Effector CD4-positive, alpha-beta T cell (primary cell): ENCODE results near the gene CLEC20A.

Experiments used
- DNase-seq: peaks from one replicate; pipeline ENCODE4 v3.0.0-alpha.2; 2020

CLEC20A gene

DNA sequence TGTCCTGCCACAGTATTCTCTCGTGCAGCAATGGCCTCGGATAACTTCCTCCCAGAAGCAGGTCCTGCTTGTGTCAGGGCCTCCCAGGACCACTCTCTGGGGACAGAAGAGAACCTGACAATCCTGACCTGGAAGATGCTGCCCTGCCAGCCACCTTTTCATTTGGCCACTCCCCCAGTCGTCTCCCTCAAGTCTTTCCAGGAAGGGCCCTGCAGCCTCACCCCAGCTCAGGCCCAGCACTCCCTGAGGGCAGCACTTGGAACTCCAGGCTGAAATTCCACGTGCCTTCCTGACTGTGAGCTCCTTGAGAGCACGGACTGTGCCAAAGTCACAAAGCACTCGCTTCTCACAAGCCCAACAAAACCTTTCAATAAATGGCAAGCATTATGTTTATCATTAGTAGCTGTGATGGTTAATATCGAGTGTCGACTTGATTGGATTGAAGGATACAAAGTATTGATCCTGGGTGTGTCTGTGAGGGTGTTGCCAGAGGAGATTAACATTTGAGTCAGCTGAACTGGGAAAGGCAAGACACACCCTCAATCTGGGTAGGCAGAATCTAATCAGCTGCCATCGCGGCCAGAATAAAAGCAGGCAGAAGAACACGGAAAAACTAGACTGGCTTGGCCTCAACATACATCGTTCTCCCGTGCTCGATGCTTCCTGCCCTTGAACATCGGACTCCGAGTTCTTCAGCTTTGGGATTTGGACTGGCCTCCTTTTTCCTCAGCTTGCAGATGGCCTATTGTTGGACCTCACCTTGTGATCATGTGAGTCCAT, 2.3 kb upstream of the CLEC20A start:
- no peak for DNase-seq

DNA sequence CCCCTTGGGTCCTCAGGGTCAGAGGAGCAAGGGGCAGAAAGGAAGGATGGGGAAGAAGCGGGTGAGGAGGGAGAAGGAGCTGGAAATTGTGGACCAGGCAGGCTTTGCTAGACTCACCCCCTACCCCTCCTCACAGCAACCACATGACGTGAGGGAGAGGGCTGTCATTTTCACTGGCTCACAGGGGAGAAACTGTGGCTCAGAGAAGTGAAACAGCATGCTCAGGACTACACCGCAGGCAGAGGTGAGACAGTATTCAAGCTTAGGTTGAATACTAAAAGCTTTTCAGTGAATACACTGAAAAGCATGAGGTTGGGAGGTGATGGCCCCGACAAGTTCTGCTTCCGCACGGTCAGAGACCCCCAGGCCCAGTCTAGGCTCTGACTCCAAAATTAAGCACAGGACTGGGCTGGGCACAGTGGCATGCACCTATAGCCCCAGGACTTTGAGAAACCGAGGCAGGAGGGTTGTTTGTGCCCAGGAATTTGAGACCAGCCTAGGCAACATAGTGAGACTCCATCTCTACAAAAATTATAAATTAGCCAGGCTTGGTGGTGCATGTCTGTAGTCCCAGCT, 1.2 kb upstream of the CLEC20A start:
- no peak for DNase-seq

DNA sequence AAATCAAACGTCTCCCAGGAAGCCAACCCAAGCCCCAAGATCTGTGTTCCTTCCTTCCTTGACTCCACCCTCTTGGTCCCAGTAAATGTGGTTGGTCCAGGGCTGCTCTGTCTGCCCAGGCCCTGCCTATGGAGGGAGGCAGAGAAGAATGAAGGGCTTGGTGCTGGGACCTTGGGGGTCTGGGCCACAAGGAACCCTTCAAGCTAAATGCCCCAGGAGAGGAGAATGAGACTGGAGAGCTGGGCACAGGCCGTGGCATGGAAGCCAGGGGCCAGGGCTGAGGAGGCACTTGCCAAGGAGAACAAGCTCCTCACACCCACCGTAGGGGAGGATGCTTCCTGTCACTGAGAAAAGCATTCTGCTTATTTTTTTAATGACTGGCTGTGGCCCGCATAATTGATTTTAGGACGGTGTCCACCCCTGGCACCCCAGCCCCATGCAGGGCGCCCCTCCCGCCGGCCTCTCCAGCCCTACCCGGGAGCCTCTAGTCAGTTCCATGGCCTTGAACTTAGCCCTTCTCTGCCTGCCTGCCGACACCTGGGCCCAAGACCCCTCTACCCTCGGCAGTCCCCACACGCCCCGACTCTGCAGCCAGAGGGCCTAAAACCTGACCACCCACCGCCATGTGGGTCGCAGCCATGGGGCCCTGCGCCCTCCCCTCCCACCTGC, 889 bp downstream of the CLEC20A start:
- DNase-seq, result no peak

DNA sequence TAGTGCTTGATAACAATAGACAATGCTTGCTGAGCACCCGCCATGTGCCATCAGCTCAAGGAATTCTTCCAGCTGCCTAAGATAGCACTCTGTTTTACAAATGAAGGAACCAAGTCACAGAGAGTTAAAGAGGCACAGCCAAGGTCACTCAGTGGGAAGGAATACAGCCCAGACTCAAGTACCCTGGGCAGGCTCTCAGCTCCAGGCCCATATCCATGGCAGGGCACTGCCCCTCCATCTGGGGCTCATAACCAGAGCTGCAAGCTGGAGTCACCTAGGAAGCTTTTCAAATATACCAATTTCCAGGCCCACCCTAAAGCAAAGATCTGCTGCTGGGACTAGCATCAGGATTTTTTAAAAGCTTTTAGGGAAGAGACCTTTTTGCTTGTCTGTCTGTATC, 1.6 kb downstream of the CLEC20A start:
- no peak for DNase-seq

DNA sequence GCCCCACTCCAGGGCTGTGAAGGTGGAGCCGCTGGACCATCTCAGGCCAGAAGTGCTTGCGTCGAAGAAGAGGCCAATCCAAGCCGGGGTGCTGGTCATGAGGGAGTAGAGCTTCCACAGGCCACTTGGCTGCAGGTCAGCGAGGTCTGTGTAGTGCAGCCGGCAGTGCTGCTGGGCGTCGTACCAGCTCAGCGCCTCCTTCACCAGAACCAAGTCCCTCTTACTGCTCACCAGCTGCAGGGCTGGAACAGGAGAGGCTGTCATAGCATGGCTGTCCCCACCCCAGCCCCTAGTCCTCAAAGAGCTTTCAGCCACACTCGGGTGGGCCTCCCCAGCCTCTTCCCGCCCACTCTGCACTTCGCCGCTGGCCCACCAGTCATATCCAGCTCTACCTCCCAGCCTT, 2.2 kb downstream of the CLEC20A start:
- no peak for DNase-seq

DNA sequence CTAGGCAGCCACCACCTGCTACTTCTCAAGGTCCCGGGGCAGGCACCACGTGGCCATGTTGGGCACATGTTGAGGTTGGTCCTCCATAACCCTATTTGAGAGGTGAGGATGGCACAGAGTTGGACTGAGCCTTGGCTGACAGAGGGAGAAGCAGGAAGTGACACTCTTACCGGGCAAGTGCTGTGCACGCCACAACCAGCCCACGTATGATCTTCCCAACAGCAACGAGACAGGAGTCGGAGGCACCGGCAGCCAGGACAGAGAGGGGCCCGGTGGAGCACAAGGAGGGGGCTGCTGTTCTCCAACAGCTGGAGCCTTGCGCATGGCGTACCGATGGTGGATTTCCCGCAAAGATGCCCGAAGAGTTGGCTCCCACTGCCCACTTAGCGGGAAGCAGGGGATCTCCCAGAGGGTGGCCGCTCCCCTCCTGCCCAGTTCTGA, 3.4 kb downstream of the CLEC20A start:
- no peak for DNase-seq

DNA sequence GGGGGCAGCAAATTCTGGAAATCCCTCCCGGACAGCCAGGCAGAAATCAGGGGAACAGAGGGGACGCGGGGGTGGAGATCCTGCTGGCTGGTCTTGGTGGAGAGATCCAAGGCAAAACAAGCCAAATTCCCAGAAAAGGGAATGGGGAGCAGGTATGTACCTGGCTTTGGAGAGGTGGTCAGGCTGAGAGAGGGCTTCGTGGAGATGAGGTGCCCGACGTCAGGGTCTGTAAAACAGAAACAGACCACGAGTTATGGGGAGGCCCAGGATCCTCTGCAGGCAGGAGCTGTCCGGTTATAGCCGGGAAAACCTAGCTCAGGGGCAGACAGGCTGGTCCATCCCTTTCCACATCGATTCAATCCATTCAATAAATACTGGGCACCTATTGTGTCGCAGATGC, 4.4 kb downstream of the CLEC20A start:
- DNase-seq, result no peak

DNA sequence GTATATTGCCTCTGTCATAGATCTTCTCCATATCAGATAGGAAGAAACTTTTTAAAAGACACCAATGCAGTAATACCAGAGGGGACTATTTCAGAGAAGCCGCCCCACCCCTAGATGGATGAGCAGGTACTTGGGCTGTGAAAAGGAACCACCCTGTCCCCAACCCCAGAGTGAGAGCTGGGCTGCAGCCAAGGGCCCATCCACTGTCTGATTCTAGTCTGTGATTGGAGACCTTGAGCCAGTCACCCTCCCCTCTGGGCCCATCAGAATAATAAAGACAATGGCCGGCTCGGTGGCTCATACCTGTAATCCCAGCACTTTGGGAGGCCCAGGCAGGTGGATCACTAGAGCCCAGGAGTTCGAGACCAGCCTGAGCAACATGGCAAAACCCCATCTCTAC, 5.0 kb downstream of the CLEC20A start:
- DNase-seq, result no peak

DNA sequence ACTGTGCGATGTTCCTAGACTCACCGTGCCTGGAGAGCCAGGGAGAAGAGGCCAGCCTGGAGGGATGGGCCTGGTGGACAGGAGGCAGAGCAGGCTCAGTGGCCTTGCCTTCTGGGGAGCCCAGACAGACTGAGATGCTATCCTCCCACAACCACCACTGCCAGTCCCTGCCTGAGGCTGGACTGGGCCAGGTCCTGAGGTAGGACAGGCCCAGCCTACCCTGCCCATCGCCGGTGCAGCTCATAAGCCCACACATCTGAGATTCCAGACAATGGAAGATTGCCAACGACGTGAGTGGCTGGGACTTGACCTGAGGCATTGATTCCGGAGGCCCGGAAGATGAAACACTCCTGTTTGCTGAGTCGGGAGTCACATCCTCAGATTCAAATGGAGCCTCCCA, 5.8 kb downstream of the CLEC20A start:
- DNase-seq, result no peak

DNA sequence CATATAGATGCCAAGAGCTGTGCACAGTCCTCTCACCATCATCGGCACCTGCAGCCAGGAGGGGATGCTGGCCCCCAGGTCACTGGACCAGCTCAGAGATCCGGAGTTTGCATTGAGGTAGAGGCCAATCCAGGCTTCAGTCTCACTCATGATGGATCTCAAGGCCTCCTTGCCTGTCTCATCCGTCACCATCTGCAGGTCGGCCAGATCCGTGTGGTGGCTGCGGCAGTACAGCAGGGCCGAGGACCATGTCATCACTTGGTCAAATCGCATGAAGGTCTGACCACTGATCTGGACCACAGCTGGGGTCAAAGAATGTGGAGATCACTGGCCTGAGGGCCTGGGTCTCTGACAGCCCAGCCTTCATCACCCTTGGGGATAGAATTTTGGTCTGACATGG, 6.6 kb downstream of the CLEC20A start:
- no peak for DNase-seq

DNA sequence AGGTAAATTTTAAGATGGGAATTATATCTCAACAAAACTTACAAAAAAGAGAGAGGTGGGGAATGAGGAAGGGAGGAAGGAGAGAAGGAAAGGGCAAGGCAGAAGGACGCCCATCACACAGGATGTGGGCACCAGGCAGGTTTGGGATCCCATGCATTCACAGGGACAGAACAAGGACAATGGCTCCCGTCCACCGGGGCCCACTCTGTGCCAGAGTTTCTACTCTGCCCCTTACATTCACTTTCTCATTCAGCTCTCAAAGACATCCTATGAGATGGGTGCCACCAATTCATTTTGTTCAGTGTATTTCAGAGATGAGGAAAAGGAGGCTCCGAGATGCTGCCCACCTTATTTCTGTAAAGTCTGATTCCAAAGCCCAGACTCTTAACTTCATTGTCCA, 7.4 kb downstream of the CLEC20A start:
- no peak for DNase-seq

DNA sequence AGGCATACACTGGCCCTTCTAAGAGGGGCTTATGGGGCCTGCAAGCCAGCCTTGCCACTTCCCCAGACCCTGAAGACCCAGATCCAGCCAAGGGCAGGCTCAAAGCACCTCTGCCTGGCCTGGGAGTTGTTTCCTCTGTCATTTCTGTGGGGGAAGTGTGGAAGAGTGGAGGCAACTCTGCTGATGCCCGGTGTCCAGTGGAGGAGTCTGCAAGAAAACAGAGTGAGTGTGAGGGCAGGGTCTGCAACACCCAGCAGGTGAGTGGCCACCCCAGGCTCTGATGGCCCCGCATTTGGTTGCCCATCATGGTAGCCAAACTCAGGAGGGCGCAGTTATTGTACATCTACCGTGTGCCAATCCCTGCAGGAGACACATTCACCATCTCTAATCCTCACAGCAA, 8.4 kb downstream of the CLEC20A start:
- DNase-seq, result no peak

DNA sequence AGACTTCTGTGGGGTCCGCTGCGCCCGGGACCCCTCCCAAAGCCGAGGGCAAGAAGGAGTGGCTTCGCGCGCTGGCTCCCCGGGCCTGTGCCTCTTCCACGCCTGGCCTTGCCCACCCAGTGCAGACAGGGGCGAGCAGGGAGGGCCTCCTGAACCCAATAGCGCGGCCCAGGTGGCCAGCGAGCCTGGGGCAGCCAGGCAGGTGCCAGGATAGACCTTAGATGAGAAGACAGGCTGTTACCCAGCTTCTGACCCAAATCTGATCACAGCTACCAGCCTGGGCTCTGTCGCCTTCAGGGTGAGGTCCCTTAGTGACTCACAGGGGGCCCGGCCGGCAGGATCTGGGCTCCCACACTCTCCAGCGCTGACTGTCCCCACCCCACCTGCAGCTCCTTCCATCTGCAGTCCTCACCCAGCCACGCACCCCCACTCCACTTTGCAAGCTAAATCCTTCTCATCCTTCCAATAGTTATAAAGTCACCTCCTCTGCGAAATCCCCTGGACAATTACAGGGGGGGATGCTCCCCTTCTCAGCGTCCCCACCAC, 9.6 kb downstream of the CLEC20A start:
- DNase-seq, result no peak

DNA sequence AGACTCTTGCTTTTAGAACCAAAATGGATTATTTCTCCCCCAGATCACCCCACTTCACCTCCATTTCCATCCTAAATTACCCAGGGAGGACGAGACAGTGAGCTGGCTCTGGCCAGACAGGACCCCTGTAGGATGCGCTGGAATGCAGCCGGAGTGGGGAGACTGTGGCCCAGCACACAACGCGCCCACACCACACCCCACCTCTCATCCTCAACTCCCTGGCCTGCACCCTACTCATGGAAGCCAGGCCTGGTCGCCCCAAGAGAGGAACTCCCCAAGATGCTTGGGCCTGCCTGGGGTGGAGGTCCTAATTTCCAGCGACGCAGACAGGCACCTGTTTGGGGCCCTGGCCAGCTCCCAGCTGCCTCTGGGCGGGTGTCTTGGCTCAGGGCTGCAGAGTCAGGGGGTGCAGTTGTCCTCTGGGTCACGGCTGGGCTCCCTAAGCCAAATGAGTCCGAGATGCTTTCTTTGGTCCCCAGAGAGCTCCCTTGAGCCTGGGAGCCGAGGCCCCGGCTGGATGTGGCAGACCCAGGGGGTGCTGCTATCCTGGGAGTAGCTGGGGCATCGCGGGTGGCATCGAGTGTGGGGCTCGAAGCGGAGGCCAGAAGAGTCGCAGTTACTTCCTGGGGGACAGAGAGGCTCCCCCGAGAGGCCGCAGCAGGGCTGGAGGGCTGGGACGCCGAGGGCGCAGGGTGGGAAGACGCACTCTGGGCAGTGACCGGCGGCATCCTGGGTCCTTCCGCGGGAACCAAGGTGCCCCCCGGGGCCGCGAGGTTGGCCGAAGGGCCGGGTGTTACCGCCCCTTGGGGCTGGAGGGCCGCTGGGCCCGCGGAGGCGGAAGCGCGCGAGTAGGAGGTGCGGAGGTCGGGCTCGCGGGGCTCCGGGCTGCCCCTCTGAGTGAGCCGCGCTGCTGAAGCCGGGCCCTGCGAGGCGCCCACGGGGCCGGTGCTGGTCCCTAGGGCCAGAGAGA, 10.4 kb downstream of the CLEC20A start:
- no peak for DNase-seq

DNA sequence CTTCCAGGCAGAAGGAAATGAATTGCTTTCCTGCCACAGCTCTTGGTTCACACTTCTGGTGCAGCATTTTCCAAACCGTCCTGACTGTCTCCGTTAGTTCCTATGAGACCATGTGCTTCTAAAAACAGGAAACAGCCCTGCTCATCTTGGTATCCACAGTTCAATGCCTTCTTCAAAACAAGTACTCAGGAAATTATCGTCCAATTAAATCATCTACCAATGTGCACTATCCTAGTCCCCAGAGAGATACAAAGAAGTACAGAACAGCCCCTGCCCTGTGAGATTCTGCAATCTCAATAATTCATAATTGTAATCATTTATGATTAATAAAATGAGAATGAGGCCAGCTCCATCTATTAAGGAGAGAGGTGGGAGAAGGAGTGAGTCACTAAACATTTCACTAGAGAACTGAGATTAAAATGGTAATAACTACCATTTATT, 11.2 kb downstream of the CLEC20A start:
- no peak for DNase-seq

DNA sequence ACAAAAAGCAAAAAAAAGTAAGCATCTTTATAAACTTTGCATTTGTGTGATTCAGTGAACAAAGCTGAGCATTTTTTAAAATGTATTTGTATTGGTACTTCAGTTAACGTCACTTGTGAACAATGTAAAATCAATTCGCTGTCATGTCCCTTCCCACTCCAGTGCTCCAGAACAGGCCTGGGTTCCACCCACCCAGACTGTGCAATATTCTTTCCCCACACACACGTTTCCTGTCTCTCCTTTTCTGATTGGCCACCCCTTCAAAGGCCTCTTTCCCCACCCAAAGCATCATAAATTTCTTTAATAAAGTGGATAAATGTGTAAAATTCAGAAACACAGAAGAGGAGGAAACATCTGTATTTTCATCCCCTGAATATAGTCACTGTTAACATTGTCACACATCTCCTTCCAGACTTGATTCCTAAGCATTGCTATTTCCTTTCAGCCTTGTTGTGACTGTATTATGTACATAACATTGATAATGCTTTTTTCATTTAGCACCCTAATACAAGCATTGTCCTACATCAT, 12.0 kb downstream of the CLEC20A start:
- DNase-seq, result no peak

DNA sequence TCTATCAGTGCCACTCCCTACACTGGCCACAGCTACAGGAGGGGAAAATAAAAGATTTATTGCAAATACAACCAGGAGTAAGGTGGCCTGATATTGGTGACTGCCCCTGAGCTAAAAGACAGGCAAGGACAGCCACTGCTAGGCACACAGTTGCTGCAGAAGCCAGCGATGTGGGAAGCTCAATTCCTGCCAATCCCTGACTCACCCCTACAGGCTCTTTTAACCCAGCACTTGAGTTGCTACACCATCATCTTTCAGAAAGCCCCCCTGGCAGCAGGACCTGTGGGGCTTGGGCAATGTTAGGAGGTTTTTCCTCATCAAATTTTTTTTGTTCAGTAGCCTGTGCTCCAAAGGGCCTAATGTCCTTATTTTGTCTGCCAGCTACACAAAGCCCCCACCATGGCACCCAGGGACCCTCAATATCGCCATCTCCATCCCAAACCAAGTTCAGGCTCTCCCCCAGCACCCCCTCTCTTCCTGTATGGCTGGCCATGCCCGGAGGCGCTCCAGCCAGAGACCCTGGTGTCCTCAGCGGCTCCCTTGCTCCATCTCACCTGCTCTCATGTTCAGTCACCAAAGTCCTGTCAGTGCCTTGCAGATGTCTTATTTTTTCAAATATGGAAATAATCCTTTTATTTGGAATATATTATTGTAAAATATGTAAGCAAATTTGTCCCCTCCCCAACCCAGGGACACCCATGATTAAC, 13.4 kb downstream of the CLEC20A start:
- DNase-seq, result no peak

DNA sequence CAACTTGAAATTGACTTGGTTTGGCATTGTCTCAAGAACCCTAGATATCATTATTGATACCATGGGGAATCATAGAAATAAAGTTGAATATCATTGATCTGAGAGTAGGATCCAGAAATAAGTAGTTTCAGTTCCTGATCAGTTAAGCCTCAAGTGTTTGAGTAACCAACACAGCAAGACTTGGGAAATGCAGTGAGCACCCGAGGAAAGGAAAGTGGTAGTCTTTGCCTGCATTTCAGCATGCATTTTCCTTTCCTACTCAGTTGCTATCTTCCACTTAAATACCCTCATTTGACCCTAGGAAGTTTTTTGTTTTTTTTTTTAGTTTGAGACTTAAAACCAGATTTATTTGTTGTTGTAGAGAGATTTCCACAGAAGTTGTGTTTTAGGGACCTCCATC, 18.9 kb downstream of the CLEC20A start:
- no peak for DNase-seq

DNA sequence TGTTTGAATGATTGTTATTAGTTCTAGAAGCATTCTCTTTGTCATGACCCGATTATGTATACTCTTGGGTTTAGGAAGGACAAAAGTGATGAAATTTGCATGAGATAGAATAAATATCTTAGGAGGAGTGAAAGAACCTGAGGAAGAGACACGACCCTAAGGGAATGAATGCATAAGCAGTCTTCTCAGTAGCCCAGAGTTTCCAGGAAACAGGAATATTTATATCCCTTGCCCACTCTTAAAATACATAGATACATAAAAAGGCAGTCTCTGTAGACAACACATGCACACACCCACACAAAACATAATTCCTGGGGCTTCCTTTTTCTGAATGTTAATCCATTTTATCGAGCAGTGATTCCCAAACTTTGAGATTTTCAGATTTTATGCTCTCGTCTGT, 19.4 kb downstream of the CLEC20A start:
- DNase-seq, result no peak

DNA sequence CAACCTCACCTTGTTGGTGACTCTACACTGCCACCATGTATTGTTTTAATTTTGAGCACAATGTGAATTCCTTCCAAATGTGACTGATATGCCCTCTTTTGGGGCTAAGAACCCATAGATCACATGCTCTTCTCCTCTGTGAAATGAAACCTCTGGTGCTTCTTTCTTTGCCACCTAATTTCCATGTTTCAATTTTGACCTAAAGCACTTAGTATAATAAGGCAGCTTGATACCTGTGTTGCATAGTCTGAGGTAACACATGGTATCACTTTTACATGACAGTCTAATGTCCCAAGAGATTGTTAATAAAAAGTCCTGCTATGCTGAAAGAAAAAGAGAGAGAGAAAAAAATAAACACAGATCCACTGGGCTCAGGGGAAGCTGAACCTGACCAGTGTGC, 24.2 kb downstream of the CLEC20A start:
- DNase-seq, result no peak

DNA sequence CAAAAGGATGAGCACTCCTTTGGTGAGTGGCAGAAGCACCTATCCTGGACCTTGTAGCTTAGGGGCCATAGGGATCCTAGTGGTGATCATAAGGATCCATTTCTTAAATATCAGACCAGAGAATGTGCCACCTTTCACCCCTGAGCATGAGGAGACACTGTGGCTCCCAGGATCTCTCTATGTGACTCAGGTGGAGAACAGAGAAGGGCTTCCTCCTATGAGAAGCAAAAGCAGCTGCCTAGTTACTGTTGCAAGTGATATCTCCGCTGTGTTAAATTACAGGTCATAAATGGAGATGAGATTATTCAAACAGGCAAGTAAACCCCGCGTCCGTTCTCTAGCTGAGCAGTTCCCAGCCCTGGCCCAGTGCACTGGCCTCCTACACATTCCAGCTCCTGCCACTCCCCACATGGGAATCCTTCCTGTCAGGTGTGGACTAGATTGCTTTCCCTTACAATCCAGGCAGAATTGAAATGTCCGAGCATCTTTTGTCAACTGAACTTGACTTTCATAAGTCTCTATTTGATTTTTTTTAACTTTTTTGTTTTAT, 26.3 kb downstream of the CLEC20A start:
- no peak for DNase-seq
